ENCODE measurements around the gene TOX2.

- no peak for TF ChIP-seq POLR2A (IDR thresholded peaks at IDR 0.05)
- TF ChIP-seq, protein P1, sequence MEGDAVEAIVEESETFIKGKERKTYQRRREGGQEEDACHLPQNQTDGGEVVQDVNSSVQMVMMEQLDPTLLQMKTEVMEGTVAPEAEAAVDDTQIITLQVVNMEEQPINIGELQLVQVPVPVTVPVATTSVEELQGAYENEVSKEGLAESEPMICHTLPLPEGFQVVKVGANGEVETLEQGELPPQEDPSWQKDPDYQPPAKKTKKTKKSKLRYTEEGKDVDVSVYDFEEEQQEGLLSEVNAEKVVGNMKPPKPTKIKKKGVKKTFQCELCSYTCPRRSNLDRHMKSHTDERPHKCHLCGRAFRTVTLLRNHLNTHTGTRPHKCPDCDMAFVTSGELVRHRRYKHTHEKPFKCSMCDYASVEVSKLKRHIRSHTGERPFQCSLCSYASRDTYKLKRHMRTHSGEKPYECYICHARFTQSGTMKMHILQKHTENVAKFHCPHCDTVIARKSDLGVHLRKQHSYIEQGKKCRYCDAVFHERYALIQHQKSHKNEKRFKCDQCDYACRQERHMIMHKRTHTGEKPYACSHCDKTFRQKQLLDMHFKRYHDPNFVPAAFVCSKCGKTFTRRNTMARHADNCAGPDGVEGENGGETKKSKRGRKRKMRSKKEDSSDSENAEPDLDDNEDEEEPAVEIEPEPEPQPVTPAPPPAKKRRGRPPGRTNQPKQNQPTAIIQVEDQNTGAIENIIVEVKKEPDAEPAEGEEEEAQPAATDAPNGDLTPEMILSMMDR (IDR thresholded peaks at IDR 0.05) = no peak
These were observed 175.5 kb downstream of the TOX2 start for GRCh38 chr20:44089987-44090674.
